SK-N-SH (cell line): ENCODE results near the gene IQGAP1.

ENCODE experiments used
- ELF1 ChIP-seq: IDR thresholded peaks from 2 replicates; pipeline ENCODE4 v1.4.0; 2012
- EP300 ChIP-seq, 2 experiments: IDR thresholded peaks; 2 replicates each; pipeline versions ENCODE4 v1.4.0 to v1.6.1; 2012; ENCODE audit warnings: borderline replicate concordance in 1 of 2, low read depth in 1 of 2, low read length in 1 of 2
- EZH2phosphoT487 ChIP-seq: fragments of 200-600 bp; sonication (generic); IDR thresholded peaks from 2 replicates; pipeline ENCODE4 v1.6.1; 2017; ENCODE audit warnings: low read depth, mixed run types, mild to moderate bottlenecking, antibody characterized with exemption, moderate library complexity, borderline replicate concordance
- MEF2A ChIP-seq: IDR thresholded peaks from 2 replicates; pipeline ENCODE4 v1.4.0; 2012; ENCODE audit warnings: low read depth, borderline replicate concordance
- MXI1 ChIP-seq: IDR thresholded peaks from 2 replicates; pipeline ENCODE4 v1.6.1; 2012; ENCODE audit warnings: mild to moderate bottlenecking, low read depth, low read length, improper control_type of control experiment
- NFIC ChIP-seq: IDR thresholded peaks from 2 replicates; pipeline ENCODE4 v1.4.0; 2012; ENCODE audit warnings: borderline replicate concordance
- POLR2AphosphoS5 ChIP-seq: IDR thresholded peaks from 2 replicates; pipeline ENCODE4 v1.6.1; 2012; ENCODE audit warnings: low read depth, low read length
- SIN3A ChIP-seq: IDR thresholded peaks from 2 replicates; pipeline ENCODE4 v1.6.1; 2012; ENCODE audit warnings: low read depth, mild to moderate bottlenecking, low read length, moderate library complexity, borderline replicate concordance
- SMC3 ChIP-seq: IDR thresholded peaks from 2 replicates; pipeline ENCODE4 v1.6.1; 2012; ENCODE audit warnings: low read depth, low read length, improper control_type of control experiment
- TAF1 ChIP-seq: IDR thresholded peaks from 2 replicates; pipeline ENCODE4 v1.6.1; 2012; ENCODE audit warnings: low read depth, mild to moderate bottlenecking, low read length, moderate library complexity, borderline replicate concordance
- TCF12 ChIP-seq: IDR thresholded peaks from 2 replicates; pipeline ENCODE4 v1.4.0; 2012
- USF2 ChIP-seq: fragments of 150-350 bp; IDR thresholded peaks from 2 replicates; pipeline ENCODE4 v1.6.1; 2017; ENCODE audit warnings: antibody characterized with exemption, low read length, low read depth, borderline replicate concordance
- TF ChIP-seq, protein P1 (sequence below): fragments of 200-600 bp; sonication (generic); IDR thresholded peaks from 2 replicates; pipeline ENCODE4 v1.6.1; 2017; ENCODE audit warnings: antibody characterized with exemption, mild to moderate bottlenecking, moderate library complexity

- TF ChIP-seq EZH2phosphoT487 (no peak), POLR2AphosphoS5 (no peak), MXI1 (no peak), TAF1 (no peak), EP300 (IDR thresholded peaks at IDR 0.05; ENCODE audit: borderline replicate concordance in 1 of 2, low read depth in 1 of 2, low read length in 1 of 2) (no peak), SIN3A (no peak), MEF2A (no peak), ELF1 (no peak), TCF12 (no peak), NFIC (no peak), USF2 (no peak), SMC3 (no peak)
- TF ChIP-seq, protein P1, sequence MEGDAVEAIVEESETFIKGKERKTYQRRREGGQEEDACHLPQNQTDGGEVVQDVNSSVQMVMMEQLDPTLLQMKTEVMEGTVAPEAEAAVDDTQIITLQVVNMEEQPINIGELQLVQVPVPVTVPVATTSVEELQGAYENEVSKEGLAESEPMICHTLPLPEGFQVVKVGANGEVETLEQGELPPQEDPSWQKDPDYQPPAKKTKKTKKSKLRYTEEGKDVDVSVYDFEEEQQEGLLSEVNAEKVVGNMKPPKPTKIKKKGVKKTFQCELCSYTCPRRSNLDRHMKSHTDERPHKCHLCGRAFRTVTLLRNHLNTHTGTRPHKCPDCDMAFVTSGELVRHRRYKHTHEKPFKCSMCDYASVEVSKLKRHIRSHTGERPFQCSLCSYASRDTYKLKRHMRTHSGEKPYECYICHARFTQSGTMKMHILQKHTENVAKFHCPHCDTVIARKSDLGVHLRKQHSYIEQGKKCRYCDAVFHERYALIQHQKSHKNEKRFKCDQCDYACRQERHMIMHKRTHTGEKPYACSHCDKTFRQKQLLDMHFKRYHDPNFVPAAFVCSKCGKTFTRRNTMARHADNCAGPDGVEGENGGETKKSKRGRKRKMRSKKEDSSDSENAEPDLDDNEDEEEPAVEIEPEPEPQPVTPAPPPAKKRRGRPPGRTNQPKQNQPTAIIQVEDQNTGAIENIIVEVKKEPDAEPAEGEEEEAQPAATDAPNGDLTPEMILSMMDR: no peak
Measured at GRCh38 chr15:90358124-90359033, 29.7 kb upstream of the IQGAP1 start.
